Spleen (tissue), 10 donors: ENCODE results near the gene MAGEA12. TPM values are rescaled to one million over a fixed set of nuclear protein-coding genes. Genes with fewer than 3 reads are reported as not detected.

ENCODE experiments used
- polyA plus RNA-seq, 3 donors: library from polyadenylated mRNA; stranded (reverse); fragments of 200-250 nt; gene quantifications; one replicate each; pipeline ENCODE4 v1.2.1, GENCODE V29; 2013
- total RNA-seq, 7 donors: library from RNA; depleted of rRNA in 3 of 7; stranded (reverse); fragments of >200 nt in 3 of 7; fragmentation: NEBNext Ultra II Directional in 4 of 7; extraction: Animal tissue kit (Norgen Biotek cat#: 25700) in 4 of 7; gene quantifications; one replicate each; pipeline versions ENCODE4 v1.1.0 to v1.2.1, GENCODE V29; 2016 to 2021
- donor health status: healthy with polysubstance abuse.
- donor health status: DM: no; HTN: no; CAD: no; lungs with moderate emphysema.
- donor health status: DM: no; HTN: no; CAD: no.
- donor health status: Bipolar disorder and iron deficiency.
- donor health status: healthy.
- donor health status: DM: no; HTN: no; CAD: no.
- donor health status: DM: yes; HTN: yes; CAD: no.

MAGEA12 gene
- total and polyA plus RNA-seq, 10 donors: 0.03 TPM; not detected in 9

Other genes with a start within 250 kb of the MAGEA12 start
- gene GABRQ, start 95.9 kb upstream of the MAGEA12 start, total RNA-seq: under 1 TPM in 1 of 7 donors, not detected in 6; 0.09 TPM
- gene GABRQ, start 95.9 kb upstream of the MAGEA12 start, polyA plus RNA-seq: under 1 TPM in 1 of 3 donors, not detected in 2; 0.02 TPM
- not detected for gene MAGEA3, start 35.0 kb upstream of the MAGEA12 start, total RNA-seq
- gene MAGEA3, start 35.0 kb upstream of the MAGEA12 start, polyA plus RNA-seq: not detected
- not detected for gene CSAG2, start 24.5 kb upstream of the MAGEA12 start, total RNA-seq
- under 1 TPM; 0.24 to 0.58 (median 0.52) TPM for gene CSAG2, start 24.5 kb upstream of the MAGEA12 start, polyA plus RNA-seq
- not detected for gene MAGEA2B, start 19.1 kb upstream of the MAGEA12 start, total RNA-seq
- gene MAGEA2B, start 19.1 kb upstream of the MAGEA12 start, polyA plus RNA-seq: not detected
- gene CSAG1, start within 50 bp of the MAGEA12 start, total RNA-seq: not detected
- gene CSAG1, start within 50 bp of the MAGEA12 start, polyA plus RNA-seq: under 1 TPM in 1 of 3 donors, not detected in 2; 0.21 TPM
- not detected for gene MAGEA2, start 20.1 kb downstream of the MAGEA12 start, total RNA-seq
- gene MAGEA2, start 20.1 kb downstream of the MAGEA12 start, polyA plus RNA-seq: not detected
- gene CSAG3, start 25.5 kb downstream of the MAGEA12 start, total RNA-seq: 1 to 10 TPM in 1 of 7 donors, under 1 TPM in 1, not detected in 5; 0.37 to 2.6 TPM
- gene CSAG3, start 25.5 kb downstream of the MAGEA12 start, polyA plus RNA-seq: 1 to 10 TPM in 1 of 3 donors, under 1 TPM in 2; 0.61 to 1.3 (median 0.76) TPM
- gene MAGEA6, start 35.9 kb downstream of the MAGEA12 start, total RNA-seq: not detected
- gene MAGEA6, start 35.9 kb downstream of the MAGEA12 start, polyA plus RNA-seq: not detected
- gene CETN2, start 97.0 kb downstream of the MAGEA12 start, total RNA-seq: 10 to 100 TPM in 6 of 7 donors, 1 to 10 TPM in 1; 9.4 to 19.6 (median 11.8) TPM
- gene CETN2, start 97.0 kb downstream of the MAGEA12 start, polyA plus RNA-seq: 10 to 100 TPM; 17.8 to 25.0 (median 21.2) TPM
- 10 to 100 TPM in 2 of 7 donors, 1 to 10 TPM in 5; 8.1 to 11.2 (median 9.9) TPM for gene NSDHL, start 97.3 kb downstream of the MAGEA12 start, total RNA-seq
- 1 to 10 TPM; 6.1 to 8.3 (median 7.2) TPM for gene NSDHL, start 97.3 kb downstream of the MAGEA12 start, polyA plus RNA-seq
- gene ZNF185, start 164.3 kb downstream of the MAGEA12 start, total RNA-seq: 10 to 100 TPM in 3 of 7 donors, 1 to 10 TPM in 4; 6.6 to 13.8 (median 8.3) TPM
- 1 to 10 TPM; 2.0 to 2.7 (median 2.4) TPM for gene ZNF185, start 164.3 kb downstream of the MAGEA12 start, polyA plus RNA-seq